HG03108 (cell line): ENCODE measurements around the gene DUT.
A peak's percentile ranks its signal among the peaks of the same experiment; 100 is the strongest.
"Not testable (repeated sequence)": the region's sequence is repeated elsewhere in the genome, so short reads cannot be mapped to it uniquely, and the experiment has no call there.

Experiments
- ATAC-seq: cut with Tn5 transposase; IDR thresholded peaks from one replicate; pipeline ENCODE4 v1.9.1; 2021; ENCODE audit warnings: moderate library complexity; ENCODE audit not compliant: unreplicated experiment

The DUT gene

GRCh38 chr15:48326180-48326579, 5.0 kb upstream of the DUT start:
- not testable (repeated sequence) for ATAC-seq

GRCh38 chr15:48330105-48330785, 984 bp upstream of the DUT start:
- ATAC-seq: no peak

DNA sequence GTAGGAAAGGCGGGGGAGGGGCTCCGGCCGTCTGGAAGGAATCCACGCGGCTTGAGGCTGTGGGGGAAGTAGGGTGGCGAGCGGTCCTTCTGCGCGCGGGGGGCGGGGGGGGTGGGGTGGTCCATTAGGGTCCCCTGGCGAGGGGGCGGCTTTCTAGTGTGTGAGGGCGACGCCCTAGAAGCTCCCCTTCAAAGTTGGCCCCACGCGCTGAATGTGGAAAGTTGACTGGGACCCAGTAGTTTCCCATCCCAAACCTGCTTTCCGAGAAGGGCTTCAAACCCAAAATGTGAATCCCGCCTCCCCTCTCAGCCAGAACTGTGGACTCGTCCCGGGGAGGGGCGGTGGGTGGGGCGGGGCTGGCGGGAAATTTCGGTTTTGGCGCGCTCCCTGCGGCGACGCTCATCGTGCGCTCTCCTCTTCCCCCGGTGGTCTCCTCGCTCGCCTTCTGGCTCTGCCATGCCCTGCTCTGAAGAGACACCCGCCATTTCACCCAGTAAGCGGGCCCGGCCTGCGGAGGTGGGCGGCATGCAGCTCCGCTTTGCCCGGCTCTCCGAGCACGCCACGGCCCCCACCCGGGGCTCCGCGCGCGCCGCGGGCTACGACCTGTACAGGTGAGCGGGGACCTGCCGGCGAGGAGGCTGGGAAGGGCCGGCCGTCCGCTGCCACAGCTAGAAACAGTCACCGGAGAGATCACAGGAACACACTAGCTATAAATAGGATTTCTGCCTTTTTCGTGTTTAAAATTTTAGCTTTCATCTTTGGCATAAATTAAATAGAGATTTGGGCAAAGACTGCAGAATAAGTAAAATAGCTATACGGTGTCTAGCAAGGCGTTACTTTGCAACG, 790 bp downstream of the DUT start:
- peak; percentile 32 for ATAC-seq

- no peak for ATAC-seq
These were observed 1.4 kb downstream of the DUT start for GRCh38 chr15:48332642-48333034.

- ATAC-seq: no peak
These were observed 2.3 kb downstream of the DUT start for GRCh38 chr15:48333540-48333939.

DNA sequence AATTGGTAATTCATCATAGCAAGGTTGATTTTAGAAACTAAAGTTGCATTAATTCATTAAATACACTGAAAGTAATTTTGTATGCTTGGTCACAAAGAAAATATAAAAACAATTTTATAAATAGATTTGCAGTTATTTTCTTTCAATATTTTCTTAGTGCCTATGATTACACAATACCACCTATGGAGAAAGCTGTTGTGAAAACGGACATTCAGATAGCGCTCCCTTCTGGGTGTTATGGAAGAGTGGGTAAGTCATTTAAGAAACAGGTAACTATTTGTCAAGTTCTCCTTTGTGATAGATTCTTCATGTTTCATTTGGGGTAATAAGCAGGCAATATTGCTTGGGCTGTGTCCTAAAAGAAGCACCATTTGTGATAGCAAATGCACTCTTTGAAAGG, 3.0 kb downstream of the DUT start:
- ATAC-seq: no peak

- no peak for ATAC-seq
These were observed 5.7 kb downstream of the DUT start for GRCh38 chr15:48336940-48337339.

GRCh38 chr15:48337607-48338006, 6.4 kb downstream of the DUT start:
- ATAC-seq: no peak

DNA sequence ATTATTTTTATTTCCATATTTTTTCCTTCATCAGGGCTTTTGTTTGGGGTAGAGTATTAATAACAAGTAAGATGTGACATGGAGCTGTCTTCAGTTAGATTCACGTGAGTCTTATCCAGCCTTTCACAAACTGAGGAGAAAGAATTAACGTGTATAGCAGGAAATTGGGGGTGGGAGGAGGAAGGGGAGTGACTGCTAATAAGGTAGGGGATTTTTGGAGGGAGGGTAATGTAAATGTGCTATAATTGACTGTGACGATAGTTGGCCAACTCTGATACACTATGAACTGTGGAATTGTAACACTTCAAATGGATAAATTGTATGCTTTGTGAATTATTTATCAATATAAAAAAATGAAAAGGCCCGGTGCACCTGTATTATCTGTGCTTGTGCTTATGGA, 8.9 kb downstream of the DUT start:
- no peak for ATAC-seq

DNA sequence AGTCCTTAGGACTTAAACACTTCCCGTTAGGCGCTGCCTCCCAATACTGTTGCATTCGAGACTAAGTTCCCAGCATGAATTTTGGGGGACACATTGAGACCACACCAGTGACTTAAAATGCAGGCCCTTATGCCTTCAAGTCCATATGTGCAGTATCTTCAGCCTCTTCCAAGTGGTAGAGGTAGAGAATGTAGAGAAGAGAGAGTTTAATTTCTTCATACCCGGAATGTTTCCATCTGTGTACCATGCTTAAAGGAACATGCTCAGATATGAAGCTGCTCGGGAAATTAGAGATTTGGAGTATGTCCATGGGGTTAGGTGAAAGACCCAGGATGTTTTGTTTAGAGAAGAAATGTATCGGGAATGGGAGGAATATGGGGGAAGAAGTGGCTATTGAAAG, 12.6 kb downstream of the DUT start:
- no peak for ATAC-seq

GRCh38 chr15:48345516-48345915, 14.3 kb downstream of the DUT start:
- no peak for ATAC-seq

DNA sequence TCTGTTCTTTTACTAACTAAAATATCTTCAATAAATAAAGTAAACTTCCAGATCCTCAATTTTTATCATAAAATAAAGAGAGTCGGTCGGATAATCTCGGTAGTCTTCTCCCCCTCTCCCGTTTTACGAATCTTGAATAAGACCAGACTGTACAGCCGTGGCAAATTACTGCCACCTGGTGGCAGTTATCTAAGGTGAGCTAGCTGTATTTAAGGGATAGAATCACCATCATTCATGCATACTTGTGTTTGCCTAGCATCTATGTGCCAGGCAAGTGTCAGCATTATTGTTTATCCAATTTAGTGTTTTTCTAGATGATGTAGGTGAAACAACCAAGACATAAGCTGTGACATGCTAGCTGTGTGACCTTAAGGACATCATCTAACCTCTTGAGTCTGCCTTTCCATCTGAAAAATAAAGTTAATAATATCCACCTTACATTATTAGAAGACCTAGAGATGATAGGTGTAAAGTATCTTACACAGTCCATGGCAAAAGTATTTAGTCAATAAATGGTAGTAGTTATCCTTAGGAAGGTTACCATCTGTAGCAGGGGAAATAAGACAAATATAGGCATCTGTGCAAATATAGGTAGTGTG, 21.3 kb downstream of the DUT start:
- no peak for ATAC-seq

DNA sequence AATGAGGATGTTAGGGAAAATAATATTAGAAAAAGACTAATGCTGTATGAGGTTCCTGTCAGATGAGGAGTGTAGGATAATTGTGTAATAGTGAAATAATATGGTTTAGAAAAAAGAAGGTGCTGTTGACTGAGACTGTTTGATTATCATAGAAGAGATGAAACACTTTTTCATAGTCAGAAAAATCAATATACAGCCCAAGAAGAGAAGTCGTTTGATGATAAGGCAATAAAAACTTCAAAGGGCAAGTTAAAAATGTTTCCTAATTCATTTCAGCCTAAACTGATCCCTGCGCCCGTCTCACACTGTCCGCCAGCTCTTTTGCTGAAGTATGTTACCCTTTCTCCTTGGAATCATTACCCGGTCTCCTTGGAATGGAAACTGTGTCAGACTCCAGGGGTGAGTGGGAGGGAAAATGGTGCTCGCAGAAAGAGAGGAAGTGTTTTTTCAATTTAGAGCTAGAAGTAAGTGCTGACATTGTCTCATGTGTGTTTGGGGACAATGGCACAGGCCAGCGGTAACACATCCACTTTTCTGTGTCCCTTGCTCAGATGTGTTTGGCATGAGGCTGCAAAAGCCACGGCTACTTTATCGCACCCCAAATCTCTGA, 23.6 kb downstream of the DUT start:
- no peak for ATAC-seq

GRCh38 chr15:48355377-48355776, 24.1 kb downstream of the DUT start:
- ATAC-seq: no peak

DNA sequence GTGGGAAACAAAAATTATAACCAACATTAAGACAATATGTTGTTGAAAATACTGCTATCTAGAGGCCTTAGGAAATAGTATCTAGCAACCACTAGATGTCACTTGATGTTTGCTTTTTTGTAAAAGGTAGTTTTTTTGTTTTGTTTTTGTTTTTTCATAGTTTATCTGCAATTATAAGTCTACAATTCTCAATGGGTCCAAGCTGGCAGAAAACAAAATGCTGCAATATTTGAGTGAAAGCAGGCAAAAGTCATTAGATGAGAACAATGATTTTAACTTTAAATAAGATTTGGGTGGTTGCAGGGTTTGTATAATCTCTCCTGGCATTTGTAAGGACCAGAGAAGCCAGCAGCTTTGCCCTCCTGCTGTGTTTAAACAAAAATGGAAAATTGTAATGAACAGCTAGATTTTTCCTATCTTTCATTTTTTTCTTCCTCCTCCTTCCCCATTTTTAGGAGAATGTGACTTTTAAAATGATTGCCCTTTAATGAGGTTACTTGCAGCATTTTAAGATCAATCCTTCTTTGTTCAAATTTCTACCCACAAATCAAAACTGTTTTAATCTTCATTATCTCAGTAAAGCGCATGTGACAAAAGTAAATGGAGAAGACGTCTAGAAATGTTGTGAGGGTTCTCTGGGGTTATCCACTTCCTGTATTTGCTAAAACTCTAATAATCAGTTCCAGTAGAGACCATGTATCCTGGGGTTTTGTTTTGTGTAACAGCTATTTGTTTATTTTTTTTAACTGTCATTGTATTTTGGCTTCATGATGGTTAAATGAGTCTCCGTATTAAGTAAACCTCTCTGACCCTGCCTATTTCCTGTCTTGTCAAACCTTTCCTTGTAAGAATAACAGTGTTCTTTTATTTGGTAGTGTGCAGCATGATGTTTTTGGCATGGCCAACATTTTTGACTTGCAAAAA, 27.3 kb downstream of the DUT start:
- ATAC-seq: peak; percentile 41

DNA sequence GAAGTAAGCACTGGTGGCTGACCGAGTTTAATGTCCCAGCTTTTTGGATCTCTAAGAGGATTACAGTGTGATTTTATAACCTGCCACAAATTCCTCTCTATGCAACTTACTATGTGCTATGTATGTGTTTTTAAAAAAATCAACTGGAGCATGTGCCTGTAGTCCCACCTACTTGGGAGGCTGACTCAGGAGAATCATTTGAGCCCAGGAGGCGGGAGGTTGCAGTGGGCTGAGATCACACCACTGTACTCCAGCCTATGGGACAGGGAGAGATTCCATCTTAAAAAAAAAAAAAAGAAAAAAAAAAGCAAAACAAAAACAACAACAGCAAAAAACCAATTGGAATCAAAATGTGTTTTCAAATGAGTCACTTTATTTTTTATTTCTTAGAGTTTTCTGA, 29.6 kb downstream of the DUT start:
- ATAC-seq: no peak

DNA sequence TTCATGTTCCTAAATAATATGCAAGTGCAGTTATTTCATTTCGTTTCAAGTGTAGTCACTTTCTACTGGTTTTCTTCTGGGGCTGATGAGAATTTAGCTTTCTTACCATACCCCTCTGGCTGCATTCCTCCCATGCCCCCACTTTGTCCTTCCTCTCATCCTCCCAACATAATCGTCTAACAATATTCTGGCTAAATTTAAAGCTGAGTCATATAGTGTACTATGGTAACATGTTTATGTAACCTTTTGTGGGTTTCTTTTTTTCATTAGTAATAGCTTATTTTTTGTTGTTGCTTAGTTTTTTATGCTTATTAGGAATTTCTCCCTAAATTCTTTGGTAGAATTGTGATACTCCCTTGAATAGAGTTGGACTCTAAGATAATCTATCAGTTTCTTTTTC, 30.5 kb downstream of the DUT start:
- ATAC-seq: no peak

- ATAC-seq: no peak
These were observed 32.2 kb downstream of the DUT start for GRCh38 chr15:48363474-48363873.

DNA sequence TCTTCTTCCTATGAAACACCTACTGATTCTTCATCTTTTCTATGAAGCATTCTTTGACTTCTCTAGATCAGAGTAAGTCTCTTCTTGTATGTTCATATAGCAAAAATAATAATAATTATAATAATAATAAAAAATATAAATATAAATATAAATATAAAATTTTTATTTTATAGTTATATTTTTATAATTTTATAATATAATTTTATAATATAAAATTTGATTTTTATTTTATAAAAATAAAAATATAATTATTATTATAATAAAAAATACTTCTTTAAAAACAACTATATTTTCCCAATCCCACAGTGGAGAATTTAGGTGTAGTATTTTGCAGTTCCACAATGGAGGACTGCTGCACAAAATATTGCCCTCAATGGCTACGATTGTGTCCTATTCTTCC, 34.3 kb downstream of the DUT start:
- no peak for ATAC-seq

DNA sequence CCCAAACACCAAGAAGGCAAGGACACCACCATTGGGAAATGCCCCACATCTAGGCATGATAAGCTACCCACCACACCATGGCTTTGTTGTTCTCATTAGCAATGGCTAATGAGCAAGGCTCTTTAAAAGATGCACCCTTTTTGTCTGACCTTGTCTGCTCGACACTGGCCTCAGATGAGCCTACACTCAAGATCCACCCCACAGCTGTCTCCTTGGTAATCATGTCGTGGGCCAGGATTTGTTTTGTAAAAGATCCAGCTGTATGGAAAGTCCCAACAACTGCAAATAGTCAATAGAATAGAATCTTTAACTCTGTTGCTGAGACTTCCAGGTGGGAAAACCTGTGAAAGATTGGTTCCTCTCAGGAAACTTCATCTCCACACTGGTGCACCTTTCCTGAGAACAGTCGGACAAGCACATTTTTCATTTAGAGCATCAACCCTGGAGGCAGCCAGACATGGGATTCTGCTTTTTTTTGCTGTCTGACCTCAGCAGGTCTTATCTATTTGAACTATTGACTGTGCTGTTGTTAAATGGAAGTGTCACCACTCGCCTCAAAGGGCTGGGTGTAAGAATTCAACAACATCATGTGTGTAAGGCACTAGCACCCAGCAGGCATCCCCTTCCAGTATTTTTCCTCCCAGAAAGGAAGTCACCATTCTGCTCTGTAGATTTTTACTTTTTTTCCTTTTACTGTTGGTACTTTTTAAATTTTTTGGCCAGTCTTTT, 35.5 kb downstream of the DUT start:
- no peak for ATAC-seq
